Neuronal stem cell (in vitro differentiated cells): ENCODE data around the gene NOVA2.
A peak's percentile ranks its signal among the peaks of the same experiment; 100 is the strongest.

ENCODE experiments used
- DNase-seq: peaks from one replicate; pipeline ENCODE4 v3.0.0-alpha.2; 2013; ENCODE audit warnings: low spot score
- H2AFZ ChIP-seq: one replicate; pipeline ENCODE4 v1.6.1; 2013; ENCODE audit warnings: mild to moderate bottlenecking, low read length, inconsistent platforms
- H2AK5ac ChIP-seq: 2 replicates; pipeline ENCODE4 v1.6.1; 2013; ENCODE audit warnings: low read depth, mild to moderate bottlenecking, inconsistent platforms, low read length, moderate library complexity, mixed read lengths
- H2BK120ac ChIP-seq: 2 replicates; pipeline ENCODE4 v1.6.1; 2013; ENCODE audit warnings: low read depth, mild to moderate bottlenecking, inconsistent platforms, low read length, moderate library complexity, mixed read lengths
- H2BK12ac ChIP-seq: one replicate; pipeline ENCODE4 v1.6.1; 2013; ENCODE audit warnings: low read length, inconsistent platforms
- H2BK15ac ChIP-seq: 2 replicates; pipeline ENCODE4 v1.6.1; 2013; ENCODE audit warnings: mild to moderate bottlenecking, low read length, inconsistent platforms, mixed read lengths
- H2BK5ac ChIP-seq: one replicate; pipeline ENCODE4 v1.6.1; 2013; ENCODE audit warnings: inconsistent platforms, mild to moderate bottlenecking, low read length, moderate library complexity
- H3K14ac ChIP-seq: one replicate; pipeline ENCODE4 v1.6.1; 2013; ENCODE audit warnings: low read length, inconsistent platforms
- H3K18ac ChIP-seq: 2 replicates; pipeline ENCODE4 v1.6.1; 2013; ENCODE audit warnings: low read length, inconsistent platforms
- H3K23ac ChIP-seq: 2 replicates; pipeline ENCODE4 v1.6.1; 2013; ENCODE audit warnings: low read depth, mild to moderate bottlenecking, mixed read lengths, low read length, inconsistent platforms; ENCODE audit not compliant: poor library complexity
- H3K27ac ChIP-seq: replicated peaks from 3 replicates; pipeline ENCODE4 v1.5.1; 2013; ENCODE audit warnings: low read length, inconsistent platforms
- H3K27me3 ChIP-seq, 3 experiments: 2 replicates each; pipeline ENCODE4 v1.6.1; 2013; ENCODE audit warnings: low read length in 3 of 3, mild to moderate bottlenecking in 2 of 3, inconsistent platforms in 1 of 3, low read depth in 1 of 3, mixed read lengths in 1 of 3, moderate library complexity in 1 of 3; ENCODE audit not compliant: control insufficient read depth in 3 of 3, insufficient read depth in 3 of 3
- H3K36me3 ChIP-seq, 2 donors: replicated peaks in 1 of 2; 2 replicates each; pipeline ENCODE4 v1.6.1; 2013; ENCODE audit warnings: low read length in 2 of 2; ENCODE audit not compliant: control insufficient read depth in 2 of 2, insufficient read depth in 2 of 2
- H3K4ac ChIP-seq: 2 replicates; pipeline ENCODE4 v1.6.1; 2013; ENCODE audit warnings: inconsistent platforms, mild to moderate bottlenecking, low read length, moderate library complexity
- H3K4me1 ChIP-seq, 2 donors: 1 replicate in 1 of 2; 2 replicates in 1 of 2; pipeline ENCODE4 v1.6.1; 2013; ENCODE audit warnings: low read length in 2 of 2, low read depth in 1 of 2; ENCODE audit not compliant: control insufficient read depth in 2 of 2, insufficient read depth in 1 of 2
- H3K4me2 ChIP-seq: one replicate; pipeline ENCODE4 v1.6.1; 2013; ENCODE audit warnings: mild to moderate bottlenecking, low read length, inconsistent platforms; ENCODE audit not compliant: insufficient read depth, poor library complexity, severe bottlenecking
- H3K4me3 ChIP-seq, 2 donors: 2 replicates each; pipeline ENCODE4 v1.5.1; 2013; ENCODE audit warnings: low read length in 2 of 2, mild to moderate bottlenecking in 2 of 2, inconsistent platforms in 1 of 2, moderate library complexity in 1 of 2
- H3K79me1 ChIP-seq: one replicate; pipeline ENCODE4 v1.6.1; 2013; ENCODE audit warnings: low read depth, mild to moderate bottlenecking, inconsistent platforms, low read length, moderate library complexity
- H3K9ac ChIP-seq: one replicate; pipeline ENCODE4 v1.6.1; 2013; ENCODE audit warnings: mild to moderate bottlenecking, low read depth, low read length, inconsistent platforms; ENCODE audit not compliant: poor library complexity
- H3K9me3 ChIP-seq, 2 donors: replicated peaks in 1 of 2; 2 replicates each; pipeline versions ENCODE3 to v1.6.1; 2013; ENCODE audit warnings: low read length in 2 of 2, mild to moderate bottlenecking in 2 of 2, inconsistent platforms in 1 of 2, low read depth in 1 of 2, mixed read lengths in 1 of 2, moderate library complexity in 1 of 2; ENCODE audit not compliant: control insufficient read depth in 2 of 2, insufficient read depth in 1 of 2
- H4K8ac ChIP-seq: one replicate; pipeline ENCODE4 v1.6.1; 2013; ENCODE audit warnings: low read depth, mild to moderate bottlenecking, inconsistent platforms, low read length, moderate library complexity
- H4K91ac ChIP-seq: one replicate; pipeline ENCODE4 v1.6.1; 2013; ENCODE audit warnings: low read length, low read depth, mild to moderate bottlenecking, inconsistent platforms; ENCODE audit not compliant: poor library complexity
- whole genome bisulfite sequencing, 2 donors: extraction: QIAGEN DNeasy Blood & Tissue Kit; methylation state at CpG; one replicate each; pipeline ENCODE4 v1.1.7; 2013; ENCODE audit warnings: missing lambda C conversion rate in 2 of 2, mixed read lengths in 1 of 2; ENCODE audit not compliant: insufficient read length in 2 of 2, insufficient replicate concordance in 1 of 2; ENCODE audit errors: extremely low coverage in 2 of 2; 5-methylcytosine and 5-hydroxymethylcytosine counted together

Gene NOVA2

GRCh38 chr19:46022061-46022430 is 48.4 kb upstream of the NOVA2 start:
- peak overlapping the region; percentile 3 for H2BK5ac ChIP-seq
- peaks cover 8 to 19% of the 10 kb centered on the region in 2 donors for H3K36me3 ChIP-seq
- H3K4me3 ChIP-seq, result no peak overlapping the region
- H4K8ac ChIP-seq, result no peak overlapping the region
- peaks cover 0 to 5% of the 10 kb centered on the region in 2 donors for H3K4me1 ChIP-seq
- no peak for DNase-seq
- no peak overlapping the region for H3K14ac ChIP-seq
- H3K79me1 ChIP-seq, result peaks cover 2% of the 10 kb centered on the region
- H2BK120ac ChIP-seq, result no peak overlapping the region
- H3K4me2 ChIP-seq, result no peak overlapping the region
- peak overlapping the region; percentile 5 for H4K91ac ChIP-seq
- no CpG with 5 or more reads among the region's 12 CpGs for WGBS, 2 donors
- H3K23ac ChIP-seq, result no peak overlapping the region
- no peak overlapping the region for H2AFZ ChIP-seq
- H3K18ac ChIP-seq, result peak overlapping the region; percentile 5
- H3K27me3 ChIP-seq, result no peaks in the 10 kb centered on the region
- peak overlapping the region; percentile 15 for H2AK5ac ChIP-seq
- no peak overlapping the region for H3K4ac ChIP-seq
- no peak overlapping the region for H2BK15ac ChIP-seq
- no peak overlapping the region for H2BK12ac ChIP-seq
- H3K9me3 ChIP-seq, result peaks cover 0 to 5% of the 10 kb centered on the region in 2 donors
- no peak overlapping the region for H3K9ac ChIP-seq
- H3K27ac ChIP-seq, result no peak overlapping the region

- H2BK15ac ChIP-seq, result no peak overlapping the region
- H2AK5ac ChIP-seq, result peak overlapping the region; percentile 15
- H3K9me3 ChIP-seq, result peaks cover 0 to 5% of the 10 kb centered on the region in 2 donors
- no peak overlapping the region for H3K27ac ChIP-seq
- H3K27me3 ChIP-seq, result peaks cover 0 to under 1% (median 0%) of the 10 kb centered on the region in 3 experiments
- H4K91ac ChIP-seq, result no peak overlapping the region
- no peak overlapping the region for H3K4ac ChIP-seq
- H4K8ac ChIP-seq, result no peak overlapping the region
- DNase-seq, result no peak
- no peak overlapping the region for H2AFZ ChIP-seq
- H3K4me3 ChIP-seq, result no peak overlapping the region
- no peak overlapping the region for H3K4me2 ChIP-seq
- H3K36me3 ChIP-seq, result peaks cover 8 to 17% of the 10 kb centered on the region in 2 donors
- H2BK5ac ChIP-seq, result no peak overlapping the region
- H3K9ac ChIP-seq, result no peak overlapping the region
- H3K18ac ChIP-seq, result peak overlapping the region; percentile 5
- H3K4me1 ChIP-seq, result peaks cover under 1 to 5% of the 10 kb centered on the region in 2 donors
- no peak overlapping the region for H2BK120ac ChIP-seq
- no peak overlapping the region for H2BK12ac ChIP-seq
- H3K14ac ChIP-seq, result no peak overlapping the region
- WGBS, 2 donors, result no CpG with 5 or more reads among the region's 11 CpGs
- no peak overlapping the region for H3K23ac ChIP-seq
- peaks cover 2% of the 10 kb centered on the region for H3K79me1 ChIP-seq
These were observed 47.9 kb upstream of the NOVA2 start for GRCh38 chr19:46021531-46022041.

- Histone ChIP-seq H3K9ac (peak overlapping the region; percentile 54), H4K8ac (peak overlapping the region; percentile 74), H3K79me1 (peaks cover 2% of the 10 kb centered on the region), H2AK5ac (no peak overlapping the region), H3K14ac (no peak overlapping the region), H2AFZ (no peak overlapping the region), H3K27ac (no peak overlapping the region), H4K91ac (no peak overlapping the region), H2BK120ac (no peak overlapping the region), H3K4me2 (no peak overlapping the region), H3K36me3 (peaks cover 8 to 12% of the 10 kb centered on the region in 2 donors), H3K4me3 (no peak overlapping the region), H2BK5ac (no peak overlapping the region), H3K18ac (no peak overlapping the region), H3K9me3 (peaks cover 0 to 5% of the 10 kb centered on the region in 2 donors), H3K4ac (no peak overlapping the region), H2BK15ac (no peak overlapping the region), H3K27me3 (peaks cover 0 to 8% (median 7%) of the 10 kb centered on the region in 3 experiments), H3K23ac (no peak overlapping the region), H2BK12ac (no peak overlapping the region), H3K4me1 (peaks cover 4 to 12% of the 10 kb centered on the region in 2 donors)
- WGBS, 2 donors, result no CpG with 5 or more reads among the region's 7 CpGs
- no peak for DNase-seq
These were observed 47.1 kb upstream of the NOVA2 start for GRCh38 chr19:46020819-46021125.

DNA sequence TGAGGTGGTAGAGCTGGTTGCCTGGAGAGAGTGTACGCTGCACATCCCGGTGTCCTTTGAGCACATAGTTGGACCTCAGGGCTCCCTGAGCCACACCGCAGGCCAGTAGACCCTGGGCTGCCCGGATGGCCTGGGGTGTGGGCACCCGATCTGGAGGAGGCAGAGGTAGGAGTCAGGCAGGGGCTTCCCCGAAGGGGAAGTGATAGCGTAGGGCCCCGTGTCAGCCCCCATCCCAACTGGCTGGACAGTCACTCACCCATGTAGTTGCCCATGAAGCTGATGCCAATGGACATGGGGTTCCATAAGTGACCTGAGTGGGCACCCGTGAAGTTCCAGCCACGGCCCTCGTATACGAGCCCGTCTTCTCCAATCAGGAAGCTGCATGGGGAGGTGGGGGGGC is 45.6 kb upstream of the NOVA2 start:
- no peak for DNase-seq
- no peak overlapping the region for H2BK15ac ChIP-seq
- WGBS, 2 donors, result no CpG with 5 or more reads among the region's 13 CpGs
- no peak overlapping the region for H3K9ac ChIP-seq
- peaks cover 0 to 22% (median 11%) of the 10 kb centered on the region in 3 experiments for H3K27me3 ChIP-seq
- H2BK120ac ChIP-seq, result no peak overlapping the region
- H3K79me1 ChIP-seq, result peaks cover 2% of the 10 kb centered on the region
- peaks cover 8 to 12% of the 10 kb centered on the region in 2 donors for H3K36me3 ChIP-seq
- H4K8ac ChIP-seq, result peak overlapping the region; percentile 10
- no peak overlapping the region for H3K14ac ChIP-seq
- H3K4me1 ChIP-seq, result peaks cover 4 to 20% of the 10 kb centered on the region in 2 donors
- no peak overlapping the region for H2BK12ac ChIP-seq
- H2AK5ac ChIP-seq, result no peak overlapping the region
- no peak overlapping the region for H4K91ac ChIP-seq
- no peak overlapping the region for H2BK5ac ChIP-seq
- no peak overlapping the region for H3K27ac ChIP-seq
- H3K9me3 ChIP-seq, result no peaks in the 10 kb centered on the region
- H3K4me2 ChIP-seq, result no peak overlapping the region
- H3K4me3 ChIP-seq, result no peak overlapping the region
- no peak overlapping the region for H3K4ac ChIP-seq
- H3K23ac ChIP-seq, result no peak overlapping the region
- no peak overlapping the region for H3K18ac ChIP-seq
- no peak overlapping the region for H2AFZ ChIP-seq
